NCI-H1694 treated with DMSO at 0.1 percent for 48 hours (cell line): Measurements from ENCODE around the gene MSMO1.
"Not testable (repeated sequence)": the region's sequence is repeated elsewhere in the genome, so short reads cannot be mapped to it uniquely, and the experiment has no call there.

Source experiments
- DNase-seq: peaks from one replicate; lab custom pipeline; 2025; lab: John Stamatoyannopoulos, UW

The MSMO1 gene

GRCh38 chr4:165327211-165328100 lies at the start of gene MSMO1:
Gene MSMO1 (plus strand): TSS chr4:165327669. CDS start chr4:165333371, 5,702 bp downstream.
- DNase-seq, result peak; percentile 99

DNA sequence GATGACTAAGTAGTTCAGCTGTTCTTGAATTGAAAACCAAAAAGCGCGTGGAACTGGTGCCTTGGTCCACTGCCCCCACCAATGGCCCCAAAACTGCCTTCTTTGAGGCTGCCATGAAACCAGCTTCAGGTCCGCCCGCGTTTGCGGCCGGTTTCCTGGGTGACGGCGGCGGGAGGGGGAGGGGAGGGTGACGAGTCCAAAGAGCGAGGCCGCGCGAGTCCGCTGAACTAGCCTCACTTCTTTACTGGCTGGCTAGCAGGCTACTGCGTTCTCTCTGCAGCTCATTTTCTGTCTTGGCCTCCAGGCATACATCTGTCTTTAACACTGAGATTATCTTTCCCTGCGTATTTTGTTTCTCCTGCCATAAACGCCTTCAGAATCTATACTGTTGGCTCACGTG lies 47.9 kb upstream of the MSMO1 start:
- DNase-seq, result not testable (repeated sequence)

DNA sequence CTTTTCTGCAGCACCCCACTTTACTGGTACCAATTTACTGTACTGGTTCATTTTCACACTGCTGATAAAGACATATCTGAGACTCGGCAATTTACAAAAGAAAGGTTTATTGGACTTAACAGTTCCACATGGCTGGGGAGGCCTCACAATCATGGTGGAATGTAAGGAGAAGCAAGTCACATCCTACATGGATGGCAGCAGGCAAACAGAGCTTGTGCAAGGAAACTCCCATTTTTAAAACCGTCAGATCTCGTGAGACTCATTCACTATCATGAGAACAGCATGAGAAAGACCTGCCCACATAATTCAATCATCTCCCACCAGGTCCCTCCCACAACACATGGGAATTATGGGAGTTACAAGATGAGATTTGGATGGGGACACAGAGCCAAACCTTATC lies 42.8 kb upstream of the MSMO1 start:
- DNase-seq, result not testable (repeated sequence)

- not testable (repeated sequence) for DNase-seq
These were observed 40.7 kb upstream of the MSMO1 start for GRCh38 chr4:165286619-165287340.

DNA sequence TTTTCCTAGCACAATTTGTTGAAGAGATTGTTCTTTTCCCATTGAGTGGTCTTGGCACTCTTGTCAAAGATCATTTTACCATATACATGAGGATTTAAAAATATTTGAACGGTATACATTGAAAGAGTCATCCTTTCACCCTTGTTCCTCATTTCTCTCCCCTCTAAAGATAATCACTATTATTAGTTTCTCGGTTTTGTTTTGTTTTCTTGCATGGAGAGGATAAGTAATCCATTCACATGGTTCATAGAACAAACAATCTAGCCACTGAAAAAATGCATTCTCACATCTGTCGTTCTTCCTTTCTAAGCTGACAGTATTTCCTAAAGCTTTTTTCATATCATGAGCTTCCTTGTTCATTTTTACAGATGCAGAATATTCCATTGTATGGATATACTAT lies 39.2 kb upstream of the MSMO1 start:
- DNase-seq, result no peak

- no peak for DNase-seq
These were observed 38.6 kb upstream of the MSMO1 start for GRCh38 chr4:165288639-165289422.

DNA sequence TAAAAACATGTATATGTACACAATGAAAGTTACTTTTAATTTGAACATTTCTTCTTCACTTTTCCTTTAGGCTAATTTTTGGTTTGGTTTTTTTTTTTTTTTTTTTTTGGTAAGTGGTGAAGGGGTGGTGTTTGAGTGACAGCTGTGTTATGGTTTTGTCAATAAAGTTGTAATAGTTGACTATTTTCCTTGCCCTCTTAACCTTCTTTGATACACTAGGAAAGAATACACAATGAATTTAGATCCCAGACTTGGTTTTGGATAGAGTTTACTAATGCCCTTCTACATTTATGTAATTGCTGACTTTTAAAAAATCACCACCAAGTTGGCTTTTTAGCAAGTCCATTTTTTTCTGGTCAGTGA lies 38.1 kb upstream of the MSMO1 start:
- no peak for DNase-seq

GRCh38 chr4:165293061-165293460 lies 34.4 kb upstream of the MSMO1 start:
- DNase-seq, result no peak

- DNase-seq, result no peak
These were observed 33.4 kb upstream of the MSMO1 start for GRCh38 chr4:165293927-165294649.

DNA sequence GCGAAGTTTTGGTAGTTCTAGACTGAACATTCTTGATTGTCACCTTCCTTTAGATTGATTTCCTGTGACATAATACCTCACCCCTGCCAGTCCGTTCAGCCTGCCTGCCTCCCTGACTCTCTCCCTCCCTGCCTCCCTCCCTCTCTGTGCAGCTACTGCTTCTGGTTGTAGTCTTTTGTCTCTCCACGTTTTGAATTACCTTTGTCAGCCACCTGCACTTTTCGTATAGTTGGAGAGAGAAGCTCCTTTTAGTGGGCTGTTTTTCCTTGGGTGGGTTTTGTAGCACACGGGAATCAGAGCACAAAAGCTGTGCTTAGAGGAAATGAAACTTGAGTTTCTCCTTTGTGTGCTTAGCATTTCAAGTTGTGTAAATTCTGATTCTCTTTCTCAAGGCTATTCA lies 32.6 kb upstream of the MSMO1 start:
- no peak for DNase-seq

GRCh38 chr4:165297626-165298025 lies 29.8 kb upstream of the MSMO1 start:
- DNase-seq, result no peak

DNA sequence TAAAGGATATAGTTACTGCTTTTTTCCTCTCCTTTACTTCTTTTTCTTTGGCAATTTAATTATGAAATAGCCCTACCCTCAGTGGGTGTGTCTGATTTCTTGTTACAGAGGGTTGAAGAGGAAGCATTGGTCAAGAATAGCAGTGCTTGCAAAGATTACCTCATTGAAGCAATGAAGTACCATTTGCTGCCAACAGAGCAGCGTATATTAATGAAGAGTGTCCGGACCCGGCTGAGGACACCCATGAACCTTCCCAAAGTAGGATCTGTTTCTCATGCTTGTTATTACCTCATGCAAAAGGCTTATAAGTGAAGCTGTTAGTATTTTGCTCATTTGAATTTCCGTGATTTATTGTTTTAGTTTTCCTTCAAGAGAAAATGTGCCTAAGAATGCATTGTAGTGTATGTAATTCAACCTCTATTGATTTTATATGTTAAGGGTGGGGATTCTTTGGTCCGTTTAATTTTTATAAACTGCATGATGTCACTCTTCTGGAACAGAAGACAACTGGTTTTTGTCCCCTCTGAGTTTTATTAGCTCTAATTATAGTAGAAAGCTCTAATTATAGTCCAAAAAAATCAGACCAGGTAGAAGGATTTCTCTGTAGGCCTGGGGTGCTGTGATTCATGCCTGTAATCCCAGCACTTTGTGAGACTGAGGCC lies 27.9 kb upstream of the MSMO1 start:
- no peak for DNase-seq

DNA sequence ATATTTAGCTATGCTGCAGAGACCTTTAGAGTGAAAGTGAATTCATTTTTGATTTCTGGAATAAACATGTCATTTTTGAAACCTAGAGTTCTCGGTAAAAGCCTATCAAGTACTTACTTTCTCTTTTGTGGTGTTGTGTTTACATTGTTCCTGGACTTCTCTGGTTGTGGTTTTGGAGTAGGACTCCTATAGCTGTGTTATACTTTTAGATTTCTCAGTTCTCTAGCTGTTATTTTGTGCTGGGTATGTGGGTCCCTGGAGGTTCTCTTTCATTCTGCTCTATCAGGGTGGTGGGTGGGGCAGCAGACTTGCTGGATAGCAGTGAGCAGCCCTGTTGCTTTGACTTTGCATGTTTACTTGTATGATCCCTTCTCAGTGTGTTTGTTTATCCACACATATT lies 25.6 kb upstream of the MSMO1 start:
- no peak for DNase-seq

GRCh38 chr4:165302658-165303057 lies 24.8 kb upstream of the MSMO1 start:
- no peak for DNase-seq

DNA sequence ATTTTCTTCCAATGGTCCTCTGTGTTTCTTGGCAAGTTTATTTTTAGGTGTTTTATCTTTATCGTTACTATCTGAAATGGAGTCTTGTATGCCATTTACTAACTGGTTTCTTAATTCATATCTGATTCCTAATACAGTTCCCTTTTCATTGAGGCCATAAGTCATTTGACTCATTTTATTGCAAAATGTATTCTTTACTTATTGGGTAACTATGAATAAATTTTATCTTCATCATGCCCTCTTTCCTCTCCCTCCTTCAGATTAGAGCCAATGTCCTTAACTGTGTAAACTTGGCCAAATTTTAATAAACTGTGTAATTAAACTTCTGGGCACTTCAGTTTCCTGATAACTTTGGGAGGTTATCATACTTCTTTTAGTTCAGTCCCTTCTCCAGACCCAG lies 19.3 kb upstream of the MSMO1 start:
- no peak for DNase-seq

- DNase-seq, result no peak
These were observed 18.9 kb upstream of the MSMO1 start for GRCh38 chr4:165308606-165309005.

DNA sequence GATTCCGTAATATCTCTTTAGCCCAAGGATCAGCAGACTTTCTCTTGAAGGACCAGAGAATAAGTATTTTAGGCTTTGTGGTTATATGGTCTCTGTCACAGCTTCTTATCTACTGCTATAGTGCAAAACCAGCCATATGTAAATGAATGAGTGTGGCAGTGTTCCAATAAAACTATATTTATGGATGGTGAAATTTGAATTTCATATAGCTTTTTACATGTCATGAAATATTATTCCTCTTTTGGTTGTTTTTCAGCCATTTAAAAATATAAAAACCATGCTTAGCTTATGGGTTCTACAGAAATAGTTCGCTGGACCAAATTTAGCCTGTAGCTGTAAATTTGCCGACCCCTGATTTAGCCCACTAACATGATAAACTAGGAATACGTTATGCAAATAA lies 18.0 kb upstream of the MSMO1 start:
- DNase-seq, result no peak

DNA sequence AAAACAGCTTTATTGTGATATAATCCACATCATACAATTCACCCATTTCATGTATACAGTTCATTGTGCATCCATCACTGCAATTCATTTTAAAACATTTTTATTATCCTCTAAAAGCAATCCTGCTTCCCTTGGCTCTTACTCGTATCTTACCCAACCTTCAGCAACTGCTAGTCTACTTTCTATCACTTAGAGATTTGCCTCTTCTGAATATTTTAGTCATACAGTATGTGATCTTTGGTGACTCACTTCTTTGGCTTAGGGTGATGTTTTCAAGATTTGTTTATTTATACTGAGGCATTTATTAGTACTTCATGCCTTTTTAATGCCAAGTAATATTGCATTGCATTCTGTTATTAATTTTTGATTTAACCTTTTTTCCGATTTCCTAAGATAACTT lies 15.0 kb upstream of the MSMO1 start:
- DNase-seq, result no peak

- DNase-seq, result no peak
These were observed 8.4 kb upstream of the MSMO1 start for GRCh38 chr4:165319030-165319429.

GRCh38 chr4:165319509-165319908 lies 8.0 kb upstream of the MSMO1 start:
- DNase-seq, result no peak

- no peak for DNase-seq
These were observed 3.1 kb upstream of the MSMO1 start for GRCh38 chr4:165324236-165324917.
